AG04450 (cell line): ENCODE measurements around the gene ZMYND8. TPM values are rescaled to one million over a fixed set of nuclear protein-coding genes. Genes with fewer than 3 reads are reported as not detected.
A peak's percentile ranks its signal among the peaks of the same experiment; 100 is the strongest.

Source experiments
- CTCF ChIA-PET: fragments of 300-600, 350-600 bp; formaldehyde crosslinking; extraction: SDS; loops from one replicate; lab custom pipeline; 2022; ENCODE audit warnings: antibody characterized with exemption, inconsistent platforms; lab: Charles Lee
- POLR2A ChIA-PET: fragments of 350-600 bp; formaldehyde crosslinking; extraction: SDS; loops from one replicate; lab custom pipeline; 2021; ENCODE audit warnings: antibody characterized with exemption, inconsistent platforms; lab: Yijun Ruan, JAX
- DNase-seq: peaks from one replicate; pipeline ENCODE4 v3.0.0-alpha.2; 2011; ENCODE audit warnings: low read depth, low spot score
- H3K27ac ChIP-seq: one replicate; pipeline ENCODE4 v1.5.1; 2012; ENCODE audit warnings: low read depth, low read length, control low read depth
- H3K27me3 ChIP-seq: one replicate; pipeline ENCODE4 v1.6.0; 2012; ENCODE audit warnings: low read length; ENCODE audit not compliant: control insufficient read depth, insufficient read depth
- H3K4me3 ChIP-seq: 2 replicates; pipeline ENCODE4 v1.5.1; 2011; ENCODE audit warnings: mild to moderate bottlenecking, low read depth, low read length, control low read depth
- H3K9me3 ChIP-seq: 2 replicates; pipeline ENCODE4 v1.5.1; 2012; ENCODE audit warnings: low read length; ENCODE audit not compliant: control insufficient read depth, insufficient read depth
- CTCF ChIP-seq: IDR thresholded peaks from 2 replicates; pipeline ENCODE4 v1.5.1; 2011; ENCODE audit warnings: low read depth, low read length, control low read depth, inconsistent platforms
- polyA plus RNA-seq: library from polyadenylated mRNA; depleted of rRNA; stranded (reverse); fragments of >200 nt; gene quantifications from 2 replicates; pipeline ENCODE4 v1.2.3, GENCODE V29; 2011

ZMYND8 gene
- polyA plus RNA-seq, 1 experiment: 23.1 TPM

GRCh38 chr20:47273591-47274235 lies 82.8 kb downstream of the ZMYND8 start:
- DNase-seq: no peak
- Histone ChIP-seq H3K27ac (peak overlapping the region; percentile 42), H3K27me3 (no peaks in the 10 kb centered on the region), H3K4me3 (no peak overlapping the region), H3K9me3 (peaks cover 2% of the 10 kb centered on the region; the same call in 1 of the 2 replicates)
- CTCF ChIA-PET: interaction anchor here (0.6 to 10.9 kb wide), 65 partner anchors 10 to 521 kb away, joined by 3 to 561 read pairs (median 5); partner anchors contain the start of genes NCOA3 and ZMYND8
- no peak for TF ChIP-seq CTCF
- POLR2A ChIA-PET: interaction anchor here (0.6 to 2.1 kb wide), 12 partner anchors 32 to 228 kb away, joined by 3 to 12 read pairs (median 4); partner anchors contain the start of genes NCOA3 and ZMYND8

GRCh38 chr20:47272893-47273590 lies 83.5 kb downstream of the ZMYND8 start:
- ChIA-PET POLR2A (interaction anchor here (1.0 to 1.4 kb wide), 2 partner anchors 85 to 111 kb away, joined by 4 to 5 read pairs; no protein-coding TSS in a partner anchor), CTCF (interaction anchor here (0.6 to 10.9 kb wide), 63 partner anchors 10 to 520 kb away, joined by 3 to 561 read pairs (median 5); partner anchors contain the start of genes NCOA3 and ZMYND8)
- no peaks in the 10 kb centered on the region for H3K27me3 ChIP-seq
- H3K9me3 ChIP-seq: peaks cover 2% of the 10 kb centered on the region; the same call in 1 of the 2 replicates
- DNase-seq: peak; percentile 20
- peak; percentile 87 for TF ChIP-seq CTCF
- H3K27ac ChIP-seq: peak overlapping the region; percentile 42
- no peak overlapping the region for H3K4me3 ChIP-seq

DNA sequence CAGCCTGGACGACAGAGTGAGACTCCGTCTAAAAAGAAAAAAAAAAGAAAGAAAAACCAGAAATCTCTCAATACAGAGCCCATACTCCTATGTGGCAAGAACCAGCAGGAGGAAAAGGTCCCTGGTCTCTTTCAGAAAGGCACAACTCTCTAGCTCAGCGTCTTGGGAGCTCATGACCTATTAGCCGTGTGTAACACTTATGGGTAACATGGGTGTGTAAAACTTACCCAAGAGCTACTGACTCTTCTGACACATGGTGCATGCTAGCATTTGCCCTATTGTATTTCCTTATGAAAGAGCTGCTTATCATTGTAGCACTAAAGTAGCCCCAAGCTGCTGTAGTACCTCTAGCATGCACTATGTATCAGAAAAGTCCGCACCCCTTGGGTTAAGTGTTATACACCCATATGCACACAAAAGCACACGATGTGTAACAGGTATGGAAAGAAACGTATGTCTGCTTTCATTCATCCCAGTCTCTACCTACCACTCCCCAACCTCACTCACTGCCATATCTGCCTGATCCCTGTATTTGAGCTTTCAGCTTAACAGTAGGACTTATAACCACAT lies 85.4 kb downstream of the ZMYND8 start:
- Histone ChIP-seq H3K27me3 (no peaks in the 10 kb centered on the region), H3K27ac (no peak overlapping the region), H3K4me3 (no peak overlapping the region), H3K9me3 (peaks cover 1% of the 10 kb centered on the region; the same call in 1 of the 2 replicates)
- POLR2A ChIA-PET: interaction anchor here (0.6 kb wide), 1 partner anchor 269 kb away, joined by 7 read pairs; no protein-coding TSS in a partner anchor
- CTCF ChIA-PET: interaction anchor here (0.6 to 10.9 kb wide), 13 partner anchors 15 to 907 kb away, joined by 3 to 561 read pairs (median 5); no protein-coding TSS in a partner anchor
- no peak for TF ChIP-seq CTCF
- no peak for DNase-seq

- Histone ChIP-seq H3K27ac (no peak overlapping the region), H3K9me3 (no peaks in the 10 kb centered on the region), H3K4me3 (no peak overlapping the region), H3K27me3 (no peaks in the 10 kb centered on the region)
- no peak for TF ChIP-seq CTCF
- DNase-seq: no peak
- ChIA-PET POLR2A (no interaction called here), CTCF (interaction anchor here (1.7 to 10.9 kb wide), 5 partner anchors 13 to 352 kb away, joined by 4 to 561 read pairs (median 7); no protein-coding TSS in a partner anchor)
Measured at GRCh38 chr20:47269309-47270165, 87.0 kb downstream of the ZMYND8 start.
